Ovary (tissue), 3 donors: ENCODE results near the gene ARHGEF28.

Experiments
- CTCF ChIP-seq, 3 donors: fragments of 450-650 bp in 2 of 3; fragments of 200-600 bp in 1 of 3; IDR thresholded peaks; one replicate each; pipeline versions ENCODE4 v1.5.1 to v1.8.0; 2016 to 2022; ENCODE audit warnings: antibody characterized with exemption in 3 of 3, mild to moderate bottlenecking in 1 of 3
- EP300 ChIP-seq: sonication (generic); formaldehyde crosslinking; IDR thresholded peaks from one replicate; pipeline ENCODE4 v1.6.1; 2017; ENCODE audit warnings: antibody characterized with exemption
- POLR2A ChIP-seq: fragments of 450-650 bp; IDR thresholded peaks from one replicate; pipeline ENCODE4 v1.6.1; 2017; ENCODE audit warnings: antibody characterized with exemption, mild to moderate bottlenecking, moderate library complexity
- donor health status: DM: no; HTN: no; CAD: no.

- TF ChIP-seq CTCF (IDR thresholded peaks at IDR 0.05) (no peak), EP300 (no peak), POLR2A (no peak)
Observed at GRCh38 chr5:73825199-73825598, 199.2 kb downstream of the ARHGEF28 start.
